Activated CD4-positive, alpha-beta T cell treated with anti-CD3 and anti-CD28 coated beads for 1 hour (primary cell): ENCODE data around the gene OR13C8.

Source experiments
- DNase-seq: peaks from one replicate; pipeline ENCODE4 v3.0.0-alpha.2; 2020

Gene OR13C8

GRCh38 chr9:104617418-104617817 is 48.5 kb downstream of the OR13C8 start:
- DNase-seq: no peak

DNA sequence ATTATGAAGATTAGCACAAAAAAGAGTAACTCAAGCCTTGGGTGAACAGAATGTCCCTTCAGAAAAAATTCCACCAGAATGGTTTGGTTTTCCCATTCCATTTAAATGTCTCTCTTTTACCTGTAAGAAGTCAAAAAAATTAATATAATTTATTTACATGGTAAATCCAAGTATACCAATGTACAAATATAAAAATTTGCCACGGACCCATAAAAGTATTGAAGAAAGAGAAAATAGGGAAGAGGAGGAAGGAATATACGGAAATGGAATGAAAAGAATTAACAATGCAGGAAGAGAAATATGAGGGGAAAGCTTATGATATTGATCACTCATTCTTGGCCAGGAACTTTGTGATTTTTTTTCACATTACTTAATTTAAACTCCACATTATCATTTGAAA is 49.1 kb downstream of the OR13C8 start, which contains the start of gene OR13C9:
Gene OR13C9, minus strand, starts transcription at position 101 of the 400 bp plus-strand sequence. Its CDS starts 0 bp downstream, at position 101.
- DNase-seq: no peak
